GM19452 (cell line): ENCODE data around the gene HCLS1.

Experiments used
- ATAC-seq: cut with Tn5 transposase; IDR thresholded peaks from one replicate; pipeline ENCODE4 v1.9.1; 2021; ENCODE audit not compliant: unreplicated experiment

The HCLS1 gene

GRCh38 chr3:121658716-121659435 is 1.8 kb downstream of the HCLS1 start:
- no peak for ATAC-seq

- ATAC-seq: peak; percentile 68
Measured at GRCh38 chr3:121654493-121655385, 6.0 kb downstream of the HCLS1 start.

- no peak for ATAC-seq
Measured at GRCh38 chr3:121651684-121652083, 9.0 kb downstream of the HCLS1 start.

GRCh38 chr3:121649645-121650044 is 11.1 kb downstream of the HCLS1 start:
- ATAC-seq: no peak

GRCh38 chr3:121648219-121648958 is 12.3 kb downstream of the HCLS1 start:
- no peak for ATAC-seq

GRCh38 chr3:121645054-121645453 is 15.6 kb downstream of the HCLS1 start:
- no peak for ATAC-seq

GRCh38 chr3:121642601-121643314 is 17.9 kb downstream of the HCLS1 start:
- no peak for ATAC-seq

GRCh38 chr3:121641127-121641526 is 19.6 kb downstream of the HCLS1 start:
- no peak for ATAC-seq

GRCh38 chr3:121637922-121638321 is 22.8 kb downstream of the HCLS1 start:
- ATAC-seq: no peak

GRCh38 chr3:121630355-121630754 is 30.3 kb downstream of the HCLS1 start:
- no peak for ATAC-seq

GRCh38 chr3:121629601-121630000 is 31.1 kb downstream of the HCLS1 start:
- ATAC-seq: no peak

GRCh38 chr3:121627622-121628021 is 33.1 kb downstream of the HCLS1 start:
- no peak for ATAC-seq

- ATAC-seq: no peak
Measured at GRCh38 chr3:121627211-121627610, 33.5 kb downstream of the HCLS1 start.

- no peak for ATAC-seq
Measured at GRCh38 chr3:121626495-121626894, 34.2 kb downstream of the HCLS1 start.

GRCh38 chr3:121624147-121624899 is 36.4 kb downstream of the HCLS1 start:
- no peak for ATAC-seq

- no peak for ATAC-seq
Measured at GRCh38 chr3:121621491-121621890, 39.2 kb downstream of the HCLS1 start.

- no peak for ATAC-seq
Measured at GRCh38 chr3:121619691-121620090, 41.0 kb downstream of the HCLS1 start.

GRCh38 chr3:121606106-121606505 is 54.6 kb downstream of the HCLS1 start:
- no peak for ATAC-seq

GRCh38 chr3:121604759-121605158 is 55.9 kb downstream of the HCLS1 start:
- ATAC-seq: no peak

GRCh38 chr3:121601212-121601812 is 59.4 kb downstream of the HCLS1 start:
- ATAC-seq: no peak
